CD8-positive, alpha-beta memory T cell (primary cell): Measurements from ENCODE around the gene CARNS1. TPM values are rescaled to one million over a fixed set of nuclear protein-coding genes. Genes with fewer than 3 reads are reported as not detected.

ENCODE experiments used
- CTCF ChIA-PET: fragments of 350-600 bp; sonication (Branson Sonifier 250); formaldehyde crosslinking; loops from one replicate; lab custom pipeline; 2021; ENCODE audit warnings: antibody characterized with exemption; lab: Charles Lee
- POLR2A ChIA-PET: fragments of 350-600 bp; sonication (Branson Sonifier 250); formaldehyde crosslinking; loops from one replicate; lab custom pipeline; 2021; ENCODE audit warnings: antibody characterized with exemption; lab: Charles Lee
- DNase-seq, 5 donors: peaks; one replicate each; pipeline versions ENCODE4 v3.0.0 to v3.0.0-alpha.2; 2020 to 2022; ENCODE audit warnings: mixed read lengths in 1 of 5
- H3K27ac ChIP-seq: one replicate; pipeline ENCODE4 v1.7.0; 2013; ENCODE audit warnings: low read depth, mild to moderate bottlenecking, low read length, moderate library complexity
- H3K27me3 ChIP-seq: 2 replicates; pipeline ENCODE4 v1.7.0; 2013; ENCODE audit warnings: low read length, mild to moderate bottlenecking; ENCODE audit not compliant: insufficient read depth, poor library complexity, severe bottlenecking
- H3K36me3 ChIP-seq: 2 replicates; pipeline ENCODE4 v1.7.0; 2013; ENCODE audit warnings: mild to moderate bottlenecking, low read length, moderate library complexity; ENCODE audit not compliant: insufficient read depth
- H3K4me1 ChIP-seq: 2 replicates; pipeline ENCODE4 v1.7.0; 2013; ENCODE audit warnings: mild to moderate bottlenecking, low read length, moderate library complexity; ENCODE audit not compliant: insufficient read depth
- H3K4me3 ChIP-seq: 2 replicates; pipeline ENCODE4 v1.7.0; 2013; ENCODE audit warnings: mild to moderate bottlenecking, low read length
- H3K9me3 ChIP-seq: 2 replicates; pipeline ENCODE4 v1.7.0; 2013; ENCODE audit warnings: mild to moderate bottlenecking, low read length
- H3K27ac Mint-ChIP-seq, 8 donors: one replicate each; pipeline ENCODE4 v1.8.0; 2020 to 2021; ENCODE audit warnings: mixed read lengths in 8 of 8, mild to moderate bottlenecking in 6 of 8, inconsistent platforms in 3 of 8, moderate library complexity in 3 of 8
- H3K27me3 Mint-ChIP-seq, 2 donors: one replicate each; pipeline ENCODE4 v1.8.0; 2020 to 2021; ENCODE audit warnings: mixed read lengths in 2 of 2, mild to moderate bottlenecking in 1 of 2, moderate library complexity in 1 of 2
- H3K36me3 Mint-ChIP-seq, 3 donors: one replicate each; pipeline ENCODE4 v1.8.0; 2020 to 2021; ENCODE audit warnings: mixed read lengths in 3 of 3, inconsistent platforms in 1 of 3, mild to moderate bottlenecking in 1 of 3
- H3K4me1 Mint-ChIP-seq, 3 donors: one replicate each; pipeline ENCODE4 v1.8.0; 2020 to 2021; ENCODE audit warnings: mixed read lengths in 3 of 3, inconsistent platforms in 1 of 3, mild to moderate bottlenecking in 1 of 3
- H3K4me3 Mint-ChIP-seq, 7 donors: one replicate each; pipeline ENCODE4 v1.8.0; 2020 to 2021; ENCODE audit warnings: mixed read lengths in 7 of 7, mild to moderate bottlenecking in 6 of 7, moderate library complexity in 4 of 7, inconsistent platforms in 2 of 7
- H3K9me3 Mint-ChIP-seq, 5 donors: one replicate each; pipeline ENCODE4 v1.8.0; 2020 to 2022; ENCODE audit warnings: mixed read lengths in 5 of 5, mild to moderate bottlenecking in 3 of 5, moderate library complexity in 2 of 5, inconsistent platforms in 1 of 5
- polyA plus RNA-seq: library from polyadenylated mRNA; unstranded; fragments of 300-500 nt; fragmentation: Illumina TruSeq; gene quantifications from one replicate; pipeline ENCODE4 v1.2.3, GENCODE V29; 2021
- total RNA-seq, 2 experiments: library from RNA; stranded (reverse); gene quantifications; one replicate each; pipeline ENCODE4 v1.2.3, GENCODE V29; 2021

The CARNS1 gene
- total and polyA plus RNA-seq, 3 experiments from 2014 or later = 1.8 to 2.7 (median 2.0) TPM

DNA sequence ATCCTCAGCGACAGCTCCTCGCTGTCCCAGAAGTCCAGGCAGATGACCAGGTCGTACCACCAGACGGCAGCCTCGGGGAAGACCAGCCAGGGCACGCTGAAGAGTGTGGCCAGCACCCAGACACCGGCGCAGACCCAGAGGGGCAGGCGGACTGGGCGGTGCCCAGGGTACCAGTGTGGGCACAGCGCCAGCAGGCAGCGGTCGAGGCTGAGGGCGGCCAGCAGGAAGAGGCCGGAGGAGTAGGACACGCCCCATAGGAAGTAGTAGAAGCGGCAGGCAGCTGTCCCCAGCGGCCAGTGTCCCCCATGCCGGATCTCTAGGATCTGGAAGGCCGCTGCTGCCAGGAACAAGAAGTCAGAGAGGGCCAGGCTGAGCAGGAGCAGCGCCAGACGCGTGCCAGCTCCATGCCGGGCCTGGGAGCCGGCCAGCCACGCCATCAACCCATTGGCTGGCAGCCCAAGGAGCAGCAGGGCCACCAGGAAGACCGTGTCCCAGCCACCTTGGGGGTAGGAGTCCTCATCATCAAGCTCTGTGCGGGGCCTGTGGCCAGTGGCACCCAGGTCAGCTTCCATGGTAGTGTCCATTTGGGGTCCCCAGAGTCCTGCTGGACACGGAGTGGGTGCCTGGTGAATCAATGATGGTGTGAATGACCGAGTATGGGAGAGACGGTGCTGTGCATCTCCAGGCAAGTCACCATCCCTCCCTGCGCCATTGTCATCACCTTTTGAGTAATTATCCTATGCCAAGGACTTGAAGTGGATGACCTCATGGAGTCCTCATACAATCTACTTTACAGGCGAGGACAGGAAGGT, 36.9 kb downstream of the CARNS1 start, which contains the start of gene GPR152:
TSS of gene GPR152 (minus strand) at position 589 of the 812 bp plus-strand sequence. CDS start at position 584, 5 bp downstream.
- no peaks in the 10 kb centered on the region for H3K36me3 Mint-ChIP-seq
- Histone ChIP-seq H3K36me3 (no peaks in the 10 kb centered on the region), H3K9me3 (no peaks in the 10 kb centered on the region), H3K4me3 (no peak within 1 kb of the TSS), H3K27ac (no peak within 1 kb of the TSS), H3K4me1 (peaks cover 29% of the 10 kb centered on the region), H3K27me3 (no peaks in the 10 kb centered on the region)
- peaks cover 9 to 25% (median 14%) of the 10 kb centered on the region in 3 donors for H3K4me1 Mint-ChIP-seq
- H3K27me3 Mint-ChIP-seq = peaks cover 0 to 3% of the 10 kb centered on the region in 2 donors
- no peak within 1 kb of the TSS for H3K4me3 Mint-ChIP-seq
- ChIA-PET CTCF (interaction anchor here (0.7 to 2.0 kb wide), 5 partner anchors 15 to 100 kb away, joined by 3 to 4 read pairs (median 3); partner anchors contain the start of genes PPP1CA and PTPRCAP), POLR2A (interaction anchor here (0.6 to 4.2 kb wide), 4 partner anchors 15 to 51 kb away, joined by 3 to 15 read pairs (median 4); partner anchors contain the start of gene PTPRCAP)
- H3K9me3 Mint-ChIP-seq = no peaks in the 10 kb centered on the region
- H3K27ac Mint-ChIP-seq = no peak within 1 kb of the TSS
- DNase-seq = no peak

- H3K9me3 ChIP-seq = no peaks in the 10 kb centered on the region
- Mint-ChIP-seq H3K9me3 (no peaks in the 10 kb centered on the region), H3K27ac (no peak overlapping the region), H3K36me3 (no peaks in the 10 kb centered on the region), H3K4me3 (no peak overlapping the region), H3K4me1 (peaks cover 5 to 12% (median 6%) of the 10 kb centered on the region in 3 donors), H3K27me3 (peaks cover 0 to 3% of the 10 kb centered on the region in 2 donors)
- CTCF ChIA-PET = interaction anchor here (0.8 kb wide), 1 partner anchor 16 kb away, joined by 3 read pairs; no protein-coding TSS in a partner anchor
- H3K4me1 ChIP-seq = peaks cover 15% of the 10 kb centered on the region
- DNase-seq = no peak
- POLR2A ChIA-PET = interaction anchor here (0.5 to 1.6 kb wide), 3 partner anchors 25 to 39 kb away, joined by 3 to 5 read pairs (median 4); no protein-coding TSS in a partner anchor
- no peaks in the 10 kb centered on the region for H3K36me3 ChIP-seq
- no peak overlapping the region for H3K4me3 ChIP-seq
- no peaks in the 10 kb centered on the region for H3K27me3 ChIP-seq
- no peak overlapping the region for H3K27ac ChIP-seq
These were observed 38.6 kb downstream of the CARNS1 start for GRCh38 chr11:67453816-67454732.

DNA sequence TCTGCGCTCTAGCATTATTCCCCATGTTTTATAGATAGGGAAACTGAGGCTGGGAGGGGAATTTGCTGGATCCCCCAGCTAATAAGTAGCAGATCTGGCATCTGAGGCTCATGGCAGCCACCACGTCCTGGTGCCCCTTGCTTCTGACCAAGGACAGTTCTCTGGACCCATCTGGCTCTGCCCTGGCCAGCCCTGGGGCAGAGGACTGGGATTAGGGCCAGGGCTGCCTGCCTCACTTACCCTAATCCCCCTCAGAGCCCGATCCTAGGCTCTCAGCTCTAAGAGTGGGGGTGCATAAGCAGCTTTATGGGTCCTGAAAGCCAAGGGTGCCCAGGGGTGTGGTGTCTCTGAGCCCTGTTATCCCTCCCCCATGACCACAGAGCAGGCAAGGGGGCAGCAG, 39.6 kb downstream of the CARNS1 start, which contains the start of gene CABP4:
TSS of gene CABP4 (plus strand) at position 301 of the 400 bp plus-strand sequence. CDS start at position 371, 70 bp downstream.
- Histone ChIP-seq H3K36me3 (no peaks in the 10 kb centered on the region), H3K4me3 (no peak within 1 kb of the TSS), H3K27ac (no peak within 1 kb of the TSS), H3K4me1 (peaks cover 8% of the 10 kb centered on the region), H3K9me3 (no peaks in the 10 kb centered on the region), H3K27me3 (no peaks in the 10 kb centered on the region)
- Mint-ChIP-seq H3K27ac (peak within 1 kb of the TSS in 1 of 8 donors; percentile 77), H3K9me3 (no peaks in the 10 kb centered on the region), H3K36me3 (no peaks in the 10 kb centered on the region), H3K27me3 (peaks cover 0 to 3% of the 10 kb centered on the region in 2 donors), H3K4me3 (no peak within 1 kb of the TSS), H3K4me1 (peaks cover 3 to 10% (median 4%) of the 10 kb centered on the region in 3 donors)
- no peak for DNase-seq
- ChIA-PET POLR2A (interaction anchor here (0.6 to 1.6 kb wide), 2 partner anchors 26 to 42 kb away, joined by 5 read pairs; no protein-coding TSS in a partner anchor), CTCF (interaction anchor here (0.8 kb wide), 1 partner anchor 15 kb away, joined by 3 read pairs; no protein-coding TSS in a partner anchor)

DNA sequence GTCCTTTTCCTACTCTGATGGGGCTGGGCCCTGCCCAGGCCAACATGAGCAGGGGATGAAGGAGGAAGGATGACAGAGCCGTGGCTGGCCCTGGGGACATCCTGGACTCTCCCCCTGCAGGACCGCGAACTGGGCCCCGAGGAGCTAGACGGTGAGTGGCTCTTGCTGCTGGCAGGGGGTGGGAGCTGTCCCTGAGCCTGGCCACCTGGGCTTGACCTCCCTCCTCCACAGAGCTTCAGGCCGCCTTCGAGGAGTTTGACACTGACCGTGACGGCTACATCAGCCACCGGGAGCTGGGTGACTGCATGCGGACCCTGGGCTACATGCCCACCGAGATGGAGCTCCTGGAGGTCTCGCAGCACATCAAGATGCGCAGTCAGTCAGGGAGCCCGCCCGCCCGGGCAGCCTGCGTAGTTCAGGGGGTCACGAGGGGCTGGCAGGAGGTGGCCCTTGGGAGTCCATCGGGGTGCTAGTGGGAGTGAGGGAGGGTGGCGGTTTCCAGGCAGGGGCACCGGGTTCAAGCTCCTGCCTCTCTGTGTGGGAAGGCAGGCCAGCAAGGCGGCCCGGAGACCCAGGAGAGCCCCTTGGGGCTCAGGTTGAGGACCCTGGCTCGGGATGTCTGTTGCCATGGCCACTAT, 40.7 kb downstream of the CARNS1 start:
- Histone ChIP-seq H3K4me1 (no peaks in the 10 kb centered on the region), H3K4me3 (no peak overlapping the region), H3K36me3 (no peaks in the 10 kb centered on the region), H3K27ac (no peak overlapping the region), H3K27me3 (no peaks in the 10 kb centered on the region), H3K9me3 (no peaks in the 10 kb centered on the region)
- ChIA-PET POLR2A (interaction anchor here (0.6 to 1.6 kb wide), 3 partner anchors 12 to 49 kb away, joined by 3 to 10 read pairs (median 5); no protein-coding TSS in a partner anchor), CTCF (interaction anchor here (1.6 kb wide), 1 partner anchor 104 kb away, joined by 4 read pairs; no protein-coding TSS in a partner anchor)
- H3K27ac Mint-ChIP-seq = no peak overlapping the region
- peaks cover 0 to 3% of the 10 kb centered on the region in 2 donors for H3K27me3 Mint-ChIP-seq
- H3K9me3 Mint-ChIP-seq = no peaks in the 10 kb centered on the region
- DNase-seq = no peak
- peaks cover 3 to 8% (median 4%) of the 10 kb centered on the region in 3 donors for H3K4me1 Mint-ChIP-seq
- no peak overlapping the region for H3K4me3 Mint-ChIP-seq
- no peaks in the 10 kb centered on the region for H3K36me3 Mint-ChIP-seq

GRCh38 chr11:67457453-67457852, 42.0 kb downstream of the CARNS1 start:
- CTCF ChIA-PET = interaction anchor here (1.6 kb wide), 1 partner anchor 106 kb away, joined by 4 read pairs; no protein-coding TSS in a partner anchor
- H3K27ac ChIP-seq = no peak overlapping the region
- POLR2A ChIA-PET = no interaction called here
- DNase-seq = no peak
- H3K4me1 ChIP-seq = no peaks in the 10 kb centered on the region
- H3K4me3 Mint-ChIP-seq = peak overlapping the region in 1 of 7 donors; percentile 20
- peaks cover 0 to 3% of the 10 kb centered on the region in 2 donors for H3K27me3 Mint-ChIP-seq
- no peaks in the 10 kb centered on the region for H3K27me3 ChIP-seq
- no peaks in the 10 kb centered on the region for H3K9me3 Mint-ChIP-seq
- no peaks in the 10 kb centered on the region for H3K36me3 Mint-ChIP-seq
- no peaks in the 10 kb centered on the region for H3K36me3 ChIP-seq
- no peak overlapping the region for H3K4me3 ChIP-seq
- no peak overlapping the region for H3K27ac Mint-ChIP-seq
- H3K4me1 Mint-ChIP-seq = peaks cover 3 to 5% (median 4%) of the 10 kb centered on the region in 3 donors
- no peaks in the 10 kb centered on the region for H3K9me3 ChIP-seq

GRCh38 chr11:67458266-67458665, 42.8 kb downstream of the CARNS1 start:
- Mint-ChIP-seq H3K27me3 (peaks cover 0 to 3% of the 10 kb centered on the region in 2 donors), H3K4me1 (peaks cover 4 to 8% (median 5%) of the 10 kb centered on the region in 3 donors), H3K27ac (no peak overlapping the region), H3K9me3 (no peaks in the 10 kb centered on the region), H3K36me3 (no peaks in the 10 kb centered on the region), H3K4me3 (no peak overlapping the region)
- DNase-seq = no peak
- POLR2A ChIA-PET = interaction anchor here (0.6 to 3.9 kb wide), 3 partner anchors 12 to 530 kb away, joined by 5 to 26 read pairs (median 6); partner anchors contain the start of gene PTPRCAP
- no peaks in the 10 kb centered on the region for H3K27me3 ChIP-seq
- no peak overlapping the region for H3K4me3 ChIP-seq
- no peaks in the 10 kb centered on the region for H3K9me3 ChIP-seq
- H3K27ac ChIP-seq = no peak overlapping the region
- CTCF ChIA-PET = interaction anchor here (1.4 kb wide), 1 partner anchor 10 kb away, joined by 3 read pairs; no protein-coding TSS in a partner anchor
- H3K4me1 ChIP-seq = no peaks in the 10 kb centered on the region
- H3K36me3 ChIP-seq = no peaks in the 10 kb centered on the region

- Mint-ChIP-seq H3K4me1 (peaks cover 15 to 44% (median 29%) of the 10 kb centered on the region in 3 donors), H3K27me3 (no peaks in the 10 kb centered on the region), H3K27ac (peak overlapping the region in 4 of 8 donors; percentile 5 to 92 (median 46)), H3K36me3 (peaks cover 0 to 8% (median 0%) of the 10 kb centered on the region in 3 donors), H3K4me3 (peak overlapping the region in 5 of 7 donors; percentile 9 to 38 (median 29)), H3K9me3 (no peaks in the 10 kb centered on the region)
- CTCF ChIA-PET = no interaction called here
- Histone ChIP-seq H3K4me1 (peaks cover 35% of the 10 kb centered on the region), H3K27me3 (no peaks in the 10 kb centered on the region), H3K4me3 (no peak overlapping the region), H3K9me3 (no peaks in the 10 kb centered on the region), H3K27ac (no peak overlapping the region), H3K36me3 (no peaks in the 10 kb centered on the region)
- DNase-seq = no peak
- POLR2A ChIA-PET = interaction anchor here (1.0 kb wide), 1 partner anchor 26 kb away, joined by 4 read pairs; the partner anchor contains the start of gene PTPRCAP
These were observed 47.7 kb downstream of the CARNS1 start for GRCh38 chr11:67463186-67463585.
